Hepatocyte (in vitro differentiated cells): ENCODE data around the gene SMIM38.

Source experiments
- EZH2 ChIP-seq: fragments of 200-600 bp; sonication (generic); IDR thresholded peaks from 2 replicates; pipeline ENCODE4 v1.6.1; 2016; ENCODE audit warnings: antibody characterized with exemption, mild to moderate bottlenecking, borderline replicate concordance
- TF ChIP-seq, protein P1 (sequence below): fragments of 200-600 bp; sonication (generic); IDR thresholded peaks from 2 replicates; pipeline ENCODE4 v1.5.1; 2016; ENCODE audit warnings: antibody characterized with exemption, mild to moderate bottlenecking; ENCODE audit not compliant: poor library complexity

DNA sequence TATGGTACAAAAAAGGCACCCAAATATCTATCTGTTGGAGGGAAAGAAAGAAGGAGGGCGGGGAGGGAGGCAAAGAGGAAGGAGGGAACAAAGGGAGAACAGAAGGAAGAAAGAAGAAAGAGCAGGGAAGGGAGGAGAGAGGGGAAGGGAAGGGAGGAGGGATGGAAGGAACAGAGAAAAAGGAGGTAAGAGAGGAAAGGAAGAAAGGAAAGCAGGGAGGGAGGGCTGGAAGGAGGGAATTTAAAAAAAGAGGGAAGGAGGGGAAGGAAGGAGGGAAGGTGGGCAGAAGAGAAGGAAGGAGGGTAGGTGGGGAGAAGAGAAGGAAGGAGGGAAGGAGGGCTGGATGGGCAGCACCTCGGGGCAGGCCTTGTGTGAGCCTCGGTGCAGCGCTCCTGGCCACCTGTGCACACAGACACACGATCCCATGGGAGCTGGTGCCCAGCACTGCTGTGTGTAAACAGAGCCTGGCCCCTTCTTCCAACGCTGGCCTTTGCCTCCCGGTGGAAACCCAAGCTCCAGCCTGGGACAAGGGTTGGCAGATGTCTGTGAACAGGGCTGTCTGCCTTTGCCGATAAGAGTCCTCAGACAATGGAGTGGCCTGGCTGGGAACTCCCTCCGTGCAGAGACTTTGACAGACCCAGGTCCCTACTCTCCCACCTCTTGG is 23.2 kb downstream of the SMIM38 start:
- no peak for TF ChIP-seq EZH2
- TF ChIP-seq, protein P1, sequence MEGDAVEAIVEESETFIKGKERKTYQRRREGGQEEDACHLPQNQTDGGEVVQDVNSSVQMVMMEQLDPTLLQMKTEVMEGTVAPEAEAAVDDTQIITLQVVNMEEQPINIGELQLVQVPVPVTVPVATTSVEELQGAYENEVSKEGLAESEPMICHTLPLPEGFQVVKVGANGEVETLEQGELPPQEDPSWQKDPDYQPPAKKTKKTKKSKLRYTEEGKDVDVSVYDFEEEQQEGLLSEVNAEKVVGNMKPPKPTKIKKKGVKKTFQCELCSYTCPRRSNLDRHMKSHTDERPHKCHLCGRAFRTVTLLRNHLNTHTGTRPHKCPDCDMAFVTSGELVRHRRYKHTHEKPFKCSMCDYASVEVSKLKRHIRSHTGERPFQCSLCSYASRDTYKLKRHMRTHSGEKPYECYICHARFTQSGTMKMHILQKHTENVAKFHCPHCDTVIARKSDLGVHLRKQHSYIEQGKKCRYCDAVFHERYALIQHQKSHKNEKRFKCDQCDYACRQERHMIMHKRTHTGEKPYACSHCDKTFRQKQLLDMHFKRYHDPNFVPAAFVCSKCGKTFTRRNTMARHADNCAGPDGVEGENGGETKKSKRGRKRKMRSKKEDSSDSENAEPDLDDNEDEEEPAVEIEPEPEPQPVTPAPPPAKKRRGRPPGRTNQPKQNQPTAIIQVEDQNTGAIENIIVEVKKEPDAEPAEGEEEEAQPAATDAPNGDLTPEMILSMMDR, result no peak
